GM19372 (cell line): ENCODE results near the gene TMEM272.

Experiments
- ATAC-seq: cut with Tn5 transposase; IDR thresholded peaks from one replicate; pipeline ENCODE4 v1.9.1; 2021; ENCODE audit warnings: mild to moderate bottlenecking, low read depth, moderate library complexity; ENCODE audit not compliant: unreplicated experiment

TMEM272 gene

GRCh38 chr13:51807041-51807440 is 37.9 kb downstream of the TMEM272 start:
- ATAC-seq = no peak

- ATAC-seq = no peak
Observed at GRCh38 chr13:51806566-51806965, 38.4 kb downstream of the TMEM272 start.

GRCh38 chr13:51805925-51806324 is 39.1 kb downstream of the TMEM272 start:
- ATAC-seq = no peak

GRCh38 chr13:51805313-51805712 is 39.7 kb downstream of the TMEM272 start:
- no peak for ATAC-seq

GRCh38 chr13:51804295-51805172 is 40.4 kb downstream of the TMEM272 start:
- ATAC-seq = no peak

GRCh38 chr13:51803422-51804294 is 41.3 kb downstream of the TMEM272 start, which contains the start of gene DHRS12:
Gene DHRS12 (minus strand): TSS chr13:51804163. CDS start chr13:51799659, 4,504 bp downstream.
- ATAC-seq = peak; percentile 86

GRCh38 chr13:51802631-51803418 is 42.2 kb downstream of the TMEM272 start:
- ATAC-seq = no peak

- no peak for ATAC-seq
Observed at GRCh38 chr13:51801631-51802099, 43.3 kb downstream of the TMEM272 start.

GRCh38 chr13:51800486-51800885 is 44.5 kb downstream of the TMEM272 start:
- ATAC-seq = no peak

- no peak for ATAC-seq
Observed at GRCh38 chr13:51799261-51799660, 45.7 kb downstream of the TMEM272 start.

- ATAC-seq = no peak
Observed at GRCh38 chr13:51797664-51798488, 47.1 kb downstream of the TMEM272 start.

GRCh38 chr13:51796546-51796945 is 48.4 kb downstream of the TMEM272 start:
- no peak for ATAC-seq

GRCh38 chr13:51795419-51795818 is 49.6 kb downstream of the TMEM272 start:
- no peak for ATAC-seq

GRCh38 chr13:51794964-51795363 is 50.0 kb downstream of the TMEM272 start:
- no peak for ATAC-seq

- no peak for ATAC-seq
Observed at GRCh38 chr13:51793570-51794271, 51.3 kb downstream of the TMEM272 start.

GRCh38 chr13:51786425-51787265 is 58.3 kb downstream of the TMEM272 start:
- no peak for ATAC-seq

GRCh38 chr13:51785712-51786424 is 59.1 kb downstream of the TMEM272 start:
- ATAC-seq = no peak
